ENCODE measurements around the gene KCTD12. TPM values are rescaled to one million over a fixed set of nuclear protein-coding genes. Genes with fewer than 3 reads are reported as not detected.
A peak's percentile ranks its signal among the peaks of the same experiment; 100 is the strongest.
"Not testable (repeated sequence)": the region's sequence is repeated elsewhere in the genome, so short reads cannot be mapped to it uniquely, and the experiment has no call there.

Gene KCTD12
- total RNA-seq, 3 donors from 2014 or later: 59.7 to 117 (median 65.9) TPM

DNA sequence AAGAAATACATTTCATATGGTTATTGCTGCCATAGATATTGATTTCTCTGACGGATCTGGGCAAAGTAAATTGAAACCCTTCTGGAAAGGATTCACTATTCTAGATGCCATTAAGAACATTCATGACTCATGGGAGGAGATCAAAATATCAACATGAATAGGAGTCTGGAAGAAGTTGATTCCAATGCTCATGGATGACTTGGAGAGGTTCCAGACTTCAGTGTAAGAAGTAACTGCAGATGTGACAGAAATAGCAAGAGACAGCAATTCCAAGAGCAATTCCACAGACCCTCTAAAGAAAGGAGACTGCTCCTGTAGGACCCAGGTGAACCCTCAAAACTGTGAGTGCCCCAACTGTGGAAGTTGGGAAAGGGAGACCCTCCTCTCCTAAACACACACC is 30.9 kb upstream of the KCTD12 start:
- intact Hi-C loops (cut with DNase I; ENCODE audit: low total_unique reads): loop anchor here (5.0 kb wide), 1 partner anchor 690 kb away; no protein-coding TSS in a partner anchor

DNA sequence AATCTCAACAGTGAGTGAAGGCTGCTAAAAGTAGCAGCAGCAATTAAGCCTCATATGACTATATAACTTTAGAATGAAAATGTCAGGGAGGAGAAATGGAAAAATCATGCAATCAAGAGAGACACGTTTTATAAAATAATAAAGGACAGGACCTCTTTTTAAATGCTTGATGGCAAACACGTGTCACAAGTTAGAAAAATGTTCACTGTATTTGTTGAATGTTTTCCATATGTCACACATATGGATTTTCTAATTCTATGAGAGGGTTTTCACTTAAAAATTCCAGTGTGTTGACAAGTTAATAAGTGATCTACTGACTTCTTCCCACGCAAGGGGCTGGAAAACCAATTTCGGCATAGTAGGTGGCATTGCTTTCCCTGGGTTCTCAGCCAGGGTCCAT is 27.7 kb upstream of the KCTD12 start:
- H3K4me1 ChIP-seq: no peaks in the 10 kb centered on the region
- H3K9me3 ChIP-seq: no peaks in the 10 kb centered on the region
- intact Hi-C loops (cut with DNase I; ENCODE audit: low total_unique reads): no loop called here
- no peak for DNase-seq (ENCODE audit: low spot score in 2 of 2)
- H3K27me3 ChIP-seq: no peaks in the 10 kb centered on the region
- H3K36me3 ChIP-seq: no peaks in the 10 kb centered on the region
- TF ChIP-seq POLR2AphosphoS5 (IDR thresholded peaks at IDR 0.05) (no peak), CTCF (IDR thresholded peaks at IDR 0.05) (no peak), POLR2A (IDR thresholded peaks at IDR 0.05) (no peak)
- no peak overlapping the region for H3K27ac ChIP-seq
- no peak overlapping the region for H3K4me3 ChIP-seq

More for the DNA sequence above, 30.9 kb upstream of the KCTD12 start:
- no peaks in the 10 kb centered on the region for H3K4me1 ChIP-seq
- no peak for DNase-seq (ENCODE audit: low spot score in 2 of 2)
- TF ChIP-seq POLR2AphosphoS5 (IDR thresholded peaks at IDR 0.05) (no peak), CTCF (IDR thresholded peaks at IDR 0.05) (no peak), POLR2A (IDR thresholded peaks at IDR 0.05) (no peak)
- no peaks in the 10 kb centered on the region for H3K9me3 ChIP-seq
- no peak overlapping the region for H3K27ac ChIP-seq
- no peak overlapping the region for H3K4me3 ChIP-seq
- no peaks in the 10 kb centered on the region for H3K36me3 ChIP-seq
- no peaks in the 10 kb centered on the region for H3K27me3 ChIP-seq

- intact Hi-C loops (cut with DNase I; ENCODE audit: low total_unique reads): no loop called here
- Histone ChIP-seq H3K4me3 (no peak overlapping the region), H3K27ac (no peak overlapping the region), H3K4me1 (no peaks in the 10 kb centered on the region), H3K36me3 (no peaks in the 10 kb centered on the region), H3K27me3 (no peaks in the 10 kb centered on the region), H3K9me3 (no peaks in the 10 kb centered on the region)
- DNase-seq (ENCODE audit: low spot score in 2 of 2): no peak
- no peak for TF ChIP-seq POLR2A (IDR thresholded peaks at IDR 0.05)
- TF ChIP-seq POLR2AphosphoS5 (IDR thresholded peaks at IDR 0.05): no peak
- no peak for TF ChIP-seq CTCF (IDR thresholded peaks at IDR 0.05)
Measured at GRCh38 chr13:76912476-76912875, 26.3 kb upstream of the KCTD12 start.

GRCh38 chr13:76904507-76904906 is 18.3 kb upstream of the KCTD12 start:
- intact Hi-C loops (cut with DNase I; ENCODE audit: low total_unique reads): loop anchor here (10.0 kb wide), 1 partner anchor 1030 kb away; no protein-coding TSS in a partner anchor
- Histone ChIP-seq H3K4me3 (no peak overlapping the region), H3K4me1 (no peaks in the 10 kb centered on the region), H3K9me3 (peaks cover under 1% of the 10 kb centered on the region in 2 donors), H3K27ac (no peak overlapping the region), H3K27me3 (no peaks in the 10 kb centered on the region), H3K36me3 (no peaks in the 10 kb centered on the region)
- TF ChIP-seq POLR2A (IDR thresholded peaks at IDR 0.05) (no peak), POLR2AphosphoS5 (IDR thresholded peaks at IDR 0.05) (no peak), CTCF (IDR thresholded peaks at IDR 0.05) (no peak)
- no peak for DNase-seq (ENCODE audit: low spot score in 2 of 2)

GRCh38 chr13:76903544-76904162 is 17.4 kb upstream of the KCTD12 start:
- DNase-seq (ENCODE audit: low spot score in 2 of 2): peak in 1 of 2 donors; percentile 43
- H3K9me3 ChIP-seq: peaks cover 6 to 7% of the 10 kb centered on the region in 2 donors
- intact Hi-C loops (cut with DNase I; ENCODE audit: low total_unique reads): loop anchor here (1.0 to 10.0 kb wide), 2 partner anchors 16 to 1029 kb away; no protein-coding TSS in a partner anchor
- H3K4me3 ChIP-seq: no peak overlapping the region
- TF ChIP-seq POLR2A (IDR thresholded peaks at IDR 0.05) (no peak), CTCF (IDR thresholded peaks at IDR 0.05) (peak; percentile 90 to 95 (median 93))
- H3K4me1 ChIP-seq: no peaks in the 10 kb centered on the region
- H3K36me3 ChIP-seq: no peaks in the 10 kb centered on the region
- H3K27me3 ChIP-seq: no peaks in the 10 kb centered on the region
- H3K27ac ChIP-seq: no peak overlapping the region

DNA sequence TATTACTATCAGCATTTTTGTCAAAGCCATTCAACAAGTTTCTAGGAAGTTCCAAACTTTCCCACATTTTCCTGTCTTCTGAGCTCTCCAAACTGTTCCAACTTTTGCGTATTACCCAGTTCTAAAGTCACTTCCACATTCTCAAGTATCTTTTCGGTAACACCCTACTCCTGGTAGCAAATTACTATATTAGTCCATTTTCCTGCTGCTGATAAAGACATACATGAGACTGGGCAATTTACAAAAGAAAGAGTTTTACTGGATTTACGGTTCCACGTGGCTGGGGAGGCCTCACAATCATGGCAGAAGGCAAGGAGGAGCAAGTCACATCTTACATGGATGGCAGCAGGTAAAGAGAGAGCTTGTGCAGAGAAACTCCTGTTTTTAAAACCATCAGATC is 12.9 kb upstream of the KCTD12 start:
- H3K27ac ChIP-seq; H3K9me3 ChIP-seq; intact Hi-C loops (cut with DNase I; ENCODE audit: low total_unique reads); H3K4me3 ChIP-seq; H3K27me3 ChIP-seq; DNase-seq (ENCODE audit: low spot score in 2 of 2); H3K4me1 ChIP-seq; H3K36me3 ChIP-seq: not testable (repeated sequence)

DNA sequence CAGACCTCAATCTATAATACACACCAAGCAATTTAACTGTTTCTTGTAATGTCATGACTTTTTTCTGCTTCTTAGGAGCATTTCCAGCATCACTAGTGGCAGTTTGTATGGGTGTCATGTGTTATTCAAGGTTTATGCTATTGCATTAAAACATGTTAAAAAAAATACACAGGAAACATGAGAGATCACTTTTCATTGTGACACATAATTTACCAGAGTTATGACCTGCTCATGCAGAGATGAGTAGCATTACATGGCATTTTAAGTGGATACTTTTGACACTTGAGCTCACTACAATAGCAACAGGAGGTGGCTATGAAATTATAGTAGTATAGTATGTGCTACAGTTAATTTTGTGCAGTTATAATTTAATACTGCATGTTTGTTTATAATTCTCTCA is 11.0 kb upstream of the KCTD12 start:
- DNase-seq (ENCODE audit: low spot score in 2 of 2); H3K4me3 ChIP-seq; H3K4me1 ChIP-seq; H3K27ac ChIP-seq; H3K9me3 ChIP-seq; intact Hi-C loops (cut with DNase I; ENCODE audit: low total_unique reads); H3K27me3 ChIP-seq; H3K36me3 ChIP-seq: not testable (repeated sequence)

Measured in breast epithelium (tissue), 4 donors.